Hematopoietic multipotent progenitor cell (in vitro differentiated cells): ENCODE data around the gene ADD2. TPM values are rescaled to one million over a fixed set of nuclear protein-coding genes. Genes with fewer than 3 reads are reported as not detected.

Experiments
- DNase-seq, 3 donors: peaks; one replicate each; pipeline ENCODE4 v3.0.0-alpha.2; 2011 to 2015; ENCODE audit warnings: low read depth in 2 of 3, low spot score in 2 of 3
- total RNA-seq: library from RNA; depleted of rRNA; stranded (reverse); fragments of >200 nt; gene quantifications from one replicate; pipeline ENCODE4 v1.2.3, GENCODE V29; 2012

Gene ADD2
- total RNA-seq, 1 donor: 4.3 TPM

- DNase-seq: no peak
Measured at GRCh38 chr2:70707706-70708105, 60.3 kb downstream of the ADD2 start.

GRCh38 chr2:70706026-70706795 lies 61.8 kb downstream of the ADD2 start:
- no peak for DNase-seq

GRCh38 chr2:70705160-70705850 lies 62.7 kb downstream of the ADD2 start:
- no peak for DNase-seq

GRCh38 chr2:70703900-70704549 lies 64.0 kb downstream of the ADD2 start:
- no peak for DNase-seq

- DNase-seq: no peak
Measured at GRCh38 chr2:70702711-70703395, 65.1 kb downstream of the ADD2 start.

- DNase-seq: no peak
Measured at GRCh38 chr2:70698847-70699246, 69.2 kb downstream of the ADD2 start.

GRCh38 chr2:70697603-70698383 lies 70.2 kb downstream of the ADD2 start:
- DNase-seq: no peak

GRCh38 chr2:70696142-70696541 lies 71.9 kb downstream of the ADD2 start:
- DNase-seq: no peak

- no peak for DNase-seq
Measured at GRCh38 chr2:70692256-70692655, 75.7 kb downstream of the ADD2 start.

- DNase-seq: no peak
Measured at GRCh38 chr2:70691497-70692140, 76.4 kb downstream of the ADD2 start.

GRCh38 chr2:70690846-70691245 lies 77.2 kb downstream of the ADD2 start:
- no peak for DNase-seq

GRCh38 chr2:70688427-70688826 lies 79.6 kb downstream of the ADD2 start:
- DNase-seq: no peak

GRCh38 chr2:70687461-70687795 lies 80.6 kb downstream of the ADD2 start:
- no peak for DNase-seq

- peak in 2 of 3 donors; percentile 62 to 82 for DNase-seq
Measured at GRCh38 chr2:70686577-70687460, 81.2 kb downstream of the ADD2 start.

- DNase-seq: no peak
Measured at GRCh38 chr2:70685771-70686171, 82.2 kb downstream of the ADD2 start.

GRCh38 chr2:70684846-70685622 lies 83.0 kb downstream of the ADD2 start:
- no peak for DNase-seq

- DNase-seq: no peak
Measured at GRCh38 chr2:70683455-70683854, 84.5 kb downstream of the ADD2 start.

- no peak for DNase-seq
Measured at GRCh38 chr2:70680735-70681134, 87.3 kb downstream of the ADD2 start.
